ENCODE data around the gene STIM1. TPM values are rescaled to one million over a fixed set of nuclear protein-coding genes. Genes with fewer than 3 reads are reported as not detected.

Gene STIM1
- total RNA-seq, 1 experiment from 2014 or later: 18.0 TPM

DNA sequence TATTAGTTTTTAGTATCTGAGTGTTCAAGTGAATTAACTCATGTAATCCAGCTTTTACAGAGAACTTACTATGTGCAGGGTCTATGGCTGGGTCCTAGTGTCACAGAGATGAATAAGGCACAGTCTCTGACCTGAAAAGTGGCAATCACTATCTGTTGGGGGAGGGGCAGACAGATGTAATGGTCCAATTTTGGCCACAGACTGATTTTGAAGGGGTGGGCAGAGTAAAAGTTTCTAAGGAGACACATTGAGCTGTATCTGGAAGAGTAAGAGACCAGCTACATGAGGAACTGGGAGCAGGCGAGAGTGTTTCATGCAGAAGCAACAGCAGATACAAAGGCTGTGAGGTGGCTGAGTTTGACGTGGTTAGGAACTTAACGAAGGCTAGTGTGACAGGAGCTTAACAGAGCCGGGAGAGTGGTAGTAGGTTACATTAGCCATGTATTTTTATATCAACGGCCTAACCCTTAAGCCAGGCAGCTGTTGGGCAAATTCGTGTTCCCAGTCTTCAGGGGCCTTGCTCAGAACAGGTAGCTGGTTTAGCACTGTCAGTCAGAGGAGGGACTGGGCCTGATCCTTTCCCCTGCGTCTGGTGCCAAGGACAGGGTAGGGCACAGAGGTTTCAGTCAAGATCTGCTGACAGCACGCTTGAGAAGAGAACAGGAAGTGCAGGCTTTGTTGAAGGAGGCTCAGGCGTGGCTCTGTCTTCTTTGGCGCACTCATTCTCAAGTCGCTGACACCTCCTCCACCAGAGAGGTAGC, 1.4 kb upstream of the STIM1 start:
- peak overlapping the region; percentile 88 for H3K27ac Mint-ChIP-seq
- peak; percentile 21 for ATAC-seq

DNA sequence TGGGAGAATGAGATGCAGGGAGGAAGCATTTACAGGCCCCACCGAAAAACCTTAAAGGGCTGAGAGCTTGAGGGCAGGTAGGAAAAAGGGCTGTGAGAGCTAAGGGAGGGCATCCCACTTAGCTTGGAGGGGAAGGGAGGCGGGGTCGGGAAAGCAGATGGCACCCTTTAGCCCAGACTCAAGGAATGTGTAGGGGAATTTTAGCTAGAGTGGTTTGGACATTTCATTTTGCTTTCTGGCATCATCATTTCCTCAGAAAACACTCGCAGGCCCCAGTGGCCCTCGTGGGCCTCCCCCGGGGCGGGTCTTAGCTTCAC, 846 bp upstream of the STIM1 start:
- CTCF ChIA-PET: interaction anchor here (0.7 to 9.8 kb wide), 68 partner anchors 9 to 349 kb away, joined by 3 to 403 read pairs (median 6); partner anchors contain the start of genes NUP98, PGAP2, RHOG and RRM1

More for the DNA sequence above, 1.4 kb upstream of the STIM1 start:
- ChIA-PET POLR2A (interaction anchor here (0.7 to 2.1 kb wide), 5 partner anchors 13 to 212 kb away, joined by 3 to 17 read pairs (median 4); partner anchors contain the start of gene RHOG), CTCF (interaction anchor here (0.7 to 9.8 kb wide), 64 partner anchors 10 to 349 kb away, joined by 3 to 403 read pairs (median 6); partner anchors contain the start of genes NUP98, PGAP2, RHOG and RRM1)
- Mint-ChIP-seq H3K36me3 (no peaks in the 10 kb centered on the region), H3K9me3 (no peaks in the 10 kb centered on the region), H3K4me1 (peaks cover 32% of the 10 kb centered on the region), H3K4me3 (peak overlapping the region; percentile 78), H3K27me3 (ENCODE audit: low read depth) (peaks cover 26% of the 10 kb centered on the region)
- TF ChIP-seq ZNF671 (CRISPR knock-in tag; IDR thresholded peaks at IDR 0.05): no peak
- TF ChIP-seq ATF1 (CRISPR knock-in tag; IDR thresholded peaks at IDR 0.05): no peak
- no peak for TF ChIP-seq CBFB (CRISPR knock-in tag; IDR thresholded peaks at IDR 0.05; ENCODE audit: low read depth)
- no peak for TF ChIP-seq IRF2 (CRISPR knock-in tag; IDR thresholded peaks at IDR 0.05; ENCODE audit: borderline replicate concordance, low read depth)
- TF ChIP-seq, protein P1, sequence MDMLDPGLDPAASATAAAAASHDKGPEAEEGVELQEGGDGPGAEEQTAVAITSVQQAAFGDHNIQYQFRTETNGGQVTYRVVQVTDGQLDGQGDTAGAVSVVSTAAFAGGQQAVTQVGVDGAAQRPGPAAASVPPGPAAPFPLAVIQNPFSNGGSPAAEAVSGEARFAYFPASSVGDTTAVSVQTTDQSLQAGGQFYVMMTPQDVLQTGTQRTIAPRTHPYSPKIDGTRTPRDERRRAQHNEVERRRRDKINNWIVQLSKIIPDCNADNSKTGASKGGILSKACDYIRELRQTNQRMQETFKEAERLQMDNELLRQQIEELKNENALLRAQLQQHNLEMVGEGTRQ (CRISPR knock-in tag; IDR thresholded peaks at IDR 0.05): no peak
- DNase-seq (ENCODE audit: low spot score): no peak

More for the DNA sequence above, 846 bp upstream of the STIM1 start:
- DNase-seq (ENCODE audit: low spot score): no peak
- peaks cover 26% of the 10 kb centered on the region for H3K27me3 Mint-ChIP-seq (ENCODE audit: low read depth)
- peak; percentile 27 for ATAC-seq
- H3K4me1 Mint-ChIP-seq: peaks cover 37% of the 10 kb centered on the region
- POLR2A ChIA-PET: interaction anchor here (0.8 to 2.1 kb wide), 4 partner anchors 14 to 212 kb away, joined by 3 to 17 read pairs (median 6); partner anchors contain the start of gene RHOG
- peak overlapping the region; percentile 76; the same call in 1 of the 2 replicates for H3K27ac Mint-ChIP-seq
- no peak for TF ChIP-seq FOXK1 (CRISPR knock-in tag; IDR thresholded peaks at IDR 0.05)
- no peak for TF ChIP-seq ZNF396 (CRISPR knock-in tag; IDR thresholded peaks at IDR 0.05; ENCODE audit: borderline replicate concordance)
- TF ChIP-seq, protein P2, sequence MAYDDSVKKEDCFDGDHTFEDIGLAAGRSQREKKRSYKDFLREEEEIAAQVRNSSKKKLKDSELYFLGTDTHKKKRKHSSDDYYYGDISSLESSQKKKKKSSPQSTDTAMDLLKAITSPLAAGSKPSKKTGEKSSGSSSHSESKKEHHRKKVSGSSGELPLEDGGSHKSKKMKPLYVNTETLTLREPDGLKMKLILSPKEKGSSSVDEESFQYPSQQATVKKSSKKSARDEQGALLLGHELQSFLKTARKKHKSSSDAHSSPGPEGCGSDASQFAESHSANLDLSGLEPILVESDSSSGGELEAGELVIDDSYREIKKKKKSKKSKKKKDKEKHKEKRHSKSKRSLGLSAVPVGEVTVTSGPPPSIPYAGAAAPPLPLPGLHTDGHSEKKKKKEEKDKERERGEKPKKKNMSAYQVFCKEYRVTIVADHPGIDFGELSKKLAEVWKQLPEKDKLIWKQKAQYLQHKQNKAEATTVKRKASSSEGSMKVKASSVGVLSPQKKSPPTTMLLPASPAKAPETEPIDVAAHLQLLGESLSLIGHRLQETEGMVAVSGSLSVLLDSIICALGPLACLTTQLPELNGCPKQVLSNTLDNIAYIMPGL (CRISPR knock-in tag; IDR thresholded peaks at IDR 0.05): no peak
- TF ChIP-seq, protein P3, sequence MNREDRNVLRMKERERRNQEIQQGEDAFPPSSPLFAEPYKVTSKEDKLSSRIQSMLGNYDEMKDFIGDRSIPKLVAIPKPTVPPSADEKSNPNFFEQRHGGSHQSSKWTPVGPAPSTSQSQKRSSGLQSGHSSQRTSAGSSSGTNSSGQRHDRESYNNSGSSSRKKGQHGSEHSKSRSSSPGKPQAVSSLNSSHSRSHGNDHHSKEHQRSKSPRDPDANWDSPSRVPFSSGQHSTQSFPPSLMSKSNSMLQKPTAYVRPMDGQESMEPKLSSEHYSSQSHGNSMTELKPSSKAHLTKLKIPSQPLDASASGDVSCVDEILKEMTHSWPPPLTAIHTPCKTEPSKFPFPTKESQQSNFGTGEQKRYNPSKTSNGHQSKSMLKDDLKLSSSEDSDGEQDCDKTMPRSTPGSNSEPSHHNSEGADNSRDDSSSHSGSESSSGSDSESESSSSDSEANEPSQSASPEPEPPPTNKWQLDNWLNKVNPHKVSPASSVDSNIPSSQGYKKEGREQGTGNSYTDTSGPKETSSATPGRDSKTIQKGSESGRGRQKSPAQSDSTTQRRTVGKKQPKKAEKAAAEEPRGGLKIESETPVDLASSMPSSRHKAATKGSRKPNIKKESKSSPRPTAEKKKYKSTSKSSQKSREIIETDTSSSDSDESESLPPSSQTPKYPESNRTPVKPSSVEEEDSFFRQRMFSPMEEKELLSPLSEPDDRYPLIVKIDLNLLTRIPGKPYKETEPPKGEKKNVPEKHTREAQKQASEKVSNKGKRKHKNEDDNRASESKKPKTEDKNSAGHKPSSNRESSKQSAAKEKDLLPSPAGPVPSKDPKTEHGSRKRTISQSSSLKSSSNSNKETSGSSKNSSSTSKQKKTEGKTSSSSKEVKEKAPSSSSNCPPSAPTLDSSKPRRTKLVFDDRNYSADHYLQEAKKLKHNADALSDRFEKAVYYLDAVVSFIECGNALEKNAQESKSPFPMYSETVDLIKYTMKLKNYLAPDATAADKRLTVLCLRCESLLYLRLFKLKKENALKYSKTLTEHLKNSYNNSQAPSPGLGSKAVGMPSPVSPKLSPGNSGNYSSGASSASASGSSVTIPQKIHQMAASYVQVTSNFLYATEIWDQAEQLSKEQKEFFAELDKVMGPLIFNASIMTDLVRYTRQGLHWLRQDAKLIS (CRISPR knock-in tag; IDR thresholded peaks at IDR 0.05; ENCODE audit: borderline replicate concordance): no peak
- no peak for TF ChIP-seq GRHL2 (CRISPR knock-in tag; IDR thresholded peaks at IDR 0.05; ENCODE audit: insufficient replicate concordance, severe bottlenecking)
- no peak for TF ChIP-seq JAZF1 (CRISPR knock-in tag; IDR thresholded peaks at IDR 0.05)
- TF ChIP-seq, protein P4, sequence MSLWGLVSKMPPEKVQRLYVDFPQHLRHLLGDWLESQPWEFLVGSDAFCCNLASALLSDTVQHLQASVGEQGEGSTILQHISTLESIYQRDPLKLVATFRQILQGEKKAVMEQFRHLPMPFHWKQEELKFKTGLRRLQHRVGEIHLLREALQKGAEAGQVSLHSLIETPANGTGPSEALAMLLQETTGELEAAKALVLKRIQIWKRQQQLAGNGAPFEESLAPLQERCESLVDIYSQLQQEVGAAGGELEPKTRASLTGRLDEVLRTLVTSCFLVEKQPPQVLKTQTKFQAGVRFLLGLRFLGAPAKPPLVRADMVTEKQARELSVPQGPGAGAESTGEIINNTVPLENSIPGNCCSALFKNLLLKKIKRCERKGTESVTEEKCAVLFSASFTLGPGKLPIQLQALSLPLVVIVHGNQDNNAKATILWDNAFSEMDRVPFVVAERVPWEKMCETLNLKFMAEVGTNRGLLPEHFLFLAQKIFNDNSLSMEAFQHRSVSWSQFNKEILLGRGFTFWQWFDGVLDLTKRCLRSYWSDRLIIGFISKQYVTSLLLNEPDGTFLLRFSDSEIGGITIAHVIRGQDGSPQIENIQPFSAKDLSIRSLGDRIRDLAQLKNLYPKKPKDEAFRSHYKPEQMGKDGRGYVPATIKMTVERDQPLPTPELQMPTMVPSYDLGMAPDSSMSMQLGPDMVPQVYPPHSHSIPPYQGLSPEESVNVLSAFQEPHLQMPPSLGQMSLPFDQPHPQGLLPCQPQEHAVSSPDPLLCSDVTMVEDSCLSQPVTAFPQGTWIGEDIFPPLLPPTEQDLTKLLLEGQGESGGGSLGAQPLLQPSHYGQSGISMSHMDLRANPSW (CRISPR knock-in tag; conservative IDR thresholded peaks at IDR 0.05; ENCODE audit: low read depth): no peak
- no peak for TF ChIP-seq IRF2 (CRISPR knock-in tag; IDR thresholded peaks at IDR 0.05; ENCODE audit: borderline replicate concordance, low read depth)
- no peak for TF ChIP-seq PRRX2 (CRISPR knock-in tag; IDR thresholded peaks at IDR 0.05)
- TF ChIP-seq, protein P5, sequence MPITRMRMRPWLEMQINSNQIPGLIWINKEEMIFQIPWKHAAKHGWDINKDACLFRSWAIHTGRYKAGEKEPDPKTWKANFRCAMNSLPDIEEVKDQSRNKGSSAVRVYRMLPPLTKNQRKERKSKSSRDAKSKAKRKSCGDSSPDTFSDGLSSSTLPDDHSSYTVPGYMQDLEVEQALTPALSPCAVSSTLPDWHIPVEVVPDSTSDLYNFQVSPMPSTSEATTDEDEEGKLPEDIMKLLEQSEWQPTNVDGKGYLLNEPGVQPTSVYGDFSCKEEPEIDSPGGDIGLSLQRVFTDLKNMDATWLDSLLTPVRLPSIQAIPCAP (CRISPR knock-in tag; IDR thresholded peaks at IDR 0.05): no peak
- TF ChIP-seq NFATC4 (CRISPR knock-in tag; IDR thresholded peaks at IDR 0.05): no peak
- TF ChIP-seq, protein P6, sequence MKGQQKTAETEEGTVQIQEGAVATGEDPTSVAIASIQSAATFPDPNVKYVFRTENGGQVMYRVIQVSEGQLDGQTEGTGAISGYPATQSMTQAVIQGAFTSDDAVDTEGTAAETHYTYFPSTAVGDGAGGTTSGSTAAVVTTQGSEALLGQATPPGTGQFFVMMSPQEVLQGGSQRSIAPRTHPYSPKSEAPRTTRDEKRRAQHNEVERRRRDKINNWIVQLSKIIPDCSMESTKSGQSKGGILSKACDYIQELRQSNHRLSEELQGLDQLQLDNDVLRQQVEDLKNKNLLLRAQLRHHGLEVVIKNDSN (CRISPR knock-in tag; IDR thresholded peaks at IDR 0.05): no peak
- H3K36me3 Mint-ChIP-seq: no peaks in the 10 kb centered on the region
- no peaks in the 10 kb centered on the region for H3K9me3 Mint-ChIP-seq
- peak overlapping the region; percentile 78 for H3K4me3 Mint-ChIP-seq

Measured in WTC11 (cell line).